A549 (cell line): ENCODE measurements around the gene GABRG2. TPM values are rescaled to one million over a fixed set of nuclear protein-coding genes. Genes with fewer than 3 reads are reported as not detected.

ENCODE experiments used
- ATAC-seq, 2 experiments: fragments of 200-7000 bp in 1 of 2; fragments of >200 bp in 1 of 2; cut with Nextera tagmentation in 1 of 2; cut with Tn5 transposase in 1 of 2; 3 replicates each; pipeline versions ENCODE4 v1.8.0 to v1.9.1; 2018 to 2020; ENCODE audit warnings: mild to moderate bottlenecking in 1 of 2, moderate library complexity in 1 of 2
- CTCF ChIA-PET: fragments of 300-600 bp; sonication (Branson Sonifier 250); formaldehyde crosslinking; extraction: SDS; loops from one replicate; lab custom pipeline; 2021; ENCODE audit warnings: antibody characterized with exemption, inconsistent platforms; lab: Yijun Ruan, JAX
- POLR2A ChIA-PET: fragments of 350-600 bp; formaldehyde crosslinking; extraction: SDS; loops from one replicate; lab custom pipeline; 2021; ENCODE audit warnings: antibody characterized with exemption, inconsistent platforms; lab: Yijun Ruan, JAX
- DNase-seq, 2 experiments: peaks; one replicate each; pipeline versions ENCODE4 v3.0.0 to v3.0.0-alpha.2; 2011 to 2016; ENCODE audit warnings: low read depth in 1 of 2, low spot score in 1 of 2
- FAIRE-seq: peaks from 2 replicates; lab custom pipeline; 2011; peaks lifted over from hg19 to GRCh38; lab: Jason Lieb, UNC
- H3K27ac ChIP-seq, 2 experiments: fragments of >200 bp; sonication (Bioruptor Twin); formaldehyde crosslinking; 3 replicates each; pipeline ENCODE4 v1.5.1; 2016 to 2017
- H3K4me1 ChIP-seq: fragments of >200 bp; sonication (Bioruptor Twin); formaldehyde crosslinking; 3 replicates; pipeline ENCODE4 v1.6.1; 2016
- H3K4me2 ChIP-seq: fragments of >200 bp; sonication (Bioruptor Twin); formaldehyde crosslinking; 3 replicates; pipeline ENCODE4 v1.6.1; 2016
- H3K4me3 ChIP-seq: fragments of >200 bp; sonication (Bioruptor Twin); formaldehyde crosslinking; 3 replicates; pipeline ENCODE4 v1.5.1; 2016
- H3K9me3 ChIP-seq: fragments of >200 bp; sonication (Bioruptor Twin); formaldehyde crosslinking; 3 replicates; pipeline ENCODE4 v1.6.1; 2016
- CBX8 ChIP-seq: fragments of 200-600 bp; sonication (generic); IDR thresholded peaks from 2 replicates; pipeline ENCODE4 v1.6.1; 2016
- EP300 ChIP-seq, 2 experiments: fragments of >200 bp; sonication (Bioruptor Twin); formaldehyde crosslinking; IDR thresholded peaks; 2 replicates in 1 of 2; 3 replicates in 1 of 2; pipeline ENCODE4 v1.6.1; 2016 to 2017
- FOSB ChIP-seq: fragments of 250-450 bp; sonication (Bioruptor Pico); IDR thresholded peaks from 2 replicates; pipeline ENCODE4 v1.5.0; 2020; ENCODE audit warnings: mild to moderate bottlenecking, moderate library complexity
- FOXS1 ChIP-seq: fragments of 250-450 bp; sonication (Bioruptor Pico); IDR thresholded peaks from 2 replicates; pipeline ENCODE4 v1.5.0; 2020; ENCODE audit warnings: mild to moderate bottlenecking, moderate library complexity
- HOXB5 ChIP-seq: fragments of 250-450 bp; sonication (Bioruptor Pico); IDR thresholded peaks from 2 replicates; pipeline ENCODE4 v1.5.0; 2020; ENCODE audit warnings: mild to moderate bottlenecking, moderate library complexity
- KDM5A ChIP-seq: fragments of 200-600 bp; sonication (generic); IDR thresholded peaks from 2 replicates; pipeline ENCODE4 v1.6.1; 2016; ENCODE audit warnings: antibody characterized with exemption, mild to moderate bottlenecking
- MAFK ChIP-seq: fragments of 450-650 bp; IDR thresholded peaks from 2 replicates; pipeline ENCODE4 v1.6.1; 2014; ENCODE audit not compliant: partially characterized antibody
- RAD21 ChIP-seq, 2 experiments: fragments of >200 bp in 1 of 2; sonication (Bioruptor Twin) in 1 of 2; formaldehyde crosslinking in 1 of 2; IDR thresholded peaks in 1 of 2; conservative IDR thresholded peaks in 1 of 2; 2 replicates in 1 of 2; 3 replicates in 1 of 2; pipeline ENCODE4 v1.6.1; 2012 to 2018; ENCODE audit warnings: inconsistent platforms in 1 of 2
- RCOR1 ChIP-seq: fragments of 150-350 bp; IDR thresholded peaks from 2 replicates; pipeline ENCODE4 v1.6.1; 2014; ENCODE audit warnings: antibody characterized with exemption, low read length, low read depth
- SREBF2 ChIP-seq: fragments of 450-650 bp; IDR thresholded peaks from 2 replicates; pipeline ENCODE4 v1.6.1; 2014; ENCODE audit warnings: mild to moderate bottlenecking, moderate library complexity
- ZC3H11A ChIP-seq: fragments of 450-650 bp; IDR thresholded peaks from 2 replicates; pipeline ENCODE4 v1.6.1; 2014; ENCODE audit warnings: antibody characterized with exemption, mild to moderate bottlenecking
- ZNF302 ChIP-seq: fragments of 250-450 bp; sonication (Bioruptor Pico); IDR thresholded peaks from 2 replicates; pipeline ENCODE4 v1.9.0; 2021; ENCODE audit warnings: inconsistent platforms, mild to moderate bottlenecking, moderate library complexity
- WGBS: methylation state at CpG from one replicate; pipeline ENCODE4 v1.1.6; 2017; ENCODE audit errors: missing lambda C conversion rate; 5-methylcytosine and 5-hydroxymethylcytosine counted together
- polyA plus RNA-seq, 4 experiments: library from polyadenylated mRNA; depleted of rRNA in 3 of 4; stranded (reverse); fragments of >200 nt; fragmentation: RNase III in 1 of 4; extraction: RNeasy Plus Mini Kit Qiagen cat#74134 plus additional on column Dnase treatment in 1 of 4; gene quantifications; 2 replicates in 3 of 4; 3 replicates in 1 of 4; pipeline ENCODE4 v1.2.3, GENCODE V29; 2011 to 2017
- TF ChIP-seq, protein P1 (sequence below): IDR thresholded peaks from 2 replicates; pipeline ENCODE4 v1.6.1; 2012
- TF ChIP-seq, protein P2 (sequence below): fragments of 250-450 bp; sonication (Bioruptor Pico); IDR thresholded peaks from 2 replicates; pipeline ENCODE4 v1.5.0; 2020; ENCODE audit warnings: low read depth, mild to moderate bottlenecking, moderate library complexity
- TF ChIP-seq, protein P3 (sequence below): fragments of 150-350 bp; IDR thresholded peaks from 2 replicates; pipeline ENCODE4 v1.6.1; 2014; ENCODE audit warnings: low read depth, mild to moderate bottlenecking, low read length
- TF ChIP-seq, protein P4 (sequence below): fragments of 200-600 bp; sonication (generic); IDR thresholded peaks from 2 replicates; pipeline ENCODE4 v1.6.1; 2016; ENCODE audit warnings: antibody characterized with exemption, mild to moderate bottlenecking, moderate library complexity

GABRG2 gene
- polyA plus RNA-seq, 2 of the 4 experiments (the other 2 are of a cell fraction), result not detected

DNA sequence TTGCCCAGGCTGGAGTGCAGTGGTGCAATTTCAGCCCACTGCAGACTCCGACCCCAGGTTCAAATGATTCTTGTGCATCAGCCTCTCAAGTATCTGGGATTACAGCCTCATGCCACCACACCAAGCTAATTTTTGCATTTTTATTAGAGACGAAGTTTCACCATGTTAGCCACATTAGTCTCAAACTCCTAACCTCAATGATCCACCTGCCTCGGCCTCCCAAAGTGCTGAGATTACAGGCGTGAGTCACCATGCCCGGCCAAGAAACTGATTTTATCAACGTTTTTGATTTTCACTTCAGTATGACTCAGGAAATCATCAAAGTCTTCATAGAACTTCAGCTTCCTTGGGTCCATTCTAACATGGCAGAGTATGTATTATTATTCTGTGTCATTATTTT is 125.4 kb downstream of the GABRG2 start:
- TF ChIP-seq RAD21 (conservative IDR thresholded peaks at IDR 0.05 in 1 of 2, IDR thresholded peaks at IDR 0.05 in 1 of 2), result no peak
- TF ChIP-seq MAFK, result no peak
- no peak for TF ChIP-seq ZC3H11A
- no peak for TF ChIP-seq HOXB5 (CRISPR knock-in tag)
- TF ChIP-seq, all 56 proteins: peak for 0
- WGBS, result 5% methylated on average over 6 of the region's 6 CpGs
- FAIRE-seq (no peak), ATAC-seq (no peak), DNase-seq (no peak)
- no peak overlapping the region for H3K27ac ChIP-seq
- no peak overlapping the region for H3K4me3 ChIP-seq
- no peaks in the 10 kb centered on the region for H3K4me1 ChIP-seq
- ChIA-PET POLR2A (no interaction called here), CTCF (no interaction called here)
- H3K9me3 ChIP-seq, result no peaks in the 10 kb centered on the region
- no peak overlapping the region for H3K4me2 ChIP-seq

DNA sequence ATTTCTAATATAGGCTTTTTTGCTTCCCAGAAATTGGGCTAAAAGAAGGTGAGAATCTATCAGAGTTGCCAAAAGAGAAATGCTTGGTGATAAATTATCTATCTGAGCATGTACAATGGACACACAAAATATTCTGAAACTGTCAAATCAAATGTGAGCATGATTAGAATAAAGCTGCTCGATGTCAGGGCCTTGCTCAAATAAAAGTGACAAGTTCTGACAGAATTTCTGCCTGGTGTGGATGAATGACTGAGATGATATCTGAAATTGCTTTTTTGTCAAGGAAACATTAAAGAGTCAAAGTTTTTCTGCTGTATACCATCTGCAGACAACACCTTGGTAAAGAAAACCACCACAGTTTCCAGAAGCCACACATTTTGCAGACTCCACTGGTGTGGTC is 128.8 kb downstream of the GABRG2 start:
- WGBS, result 0% methylated on average over 1 of the region's 1 CpG
- H3K4me3 ChIP-seq, result no peak overlapping the region
- DNase-seq (no peak), FAIRE-seq (no peak), ATAC-seq (no peak)
- no peaks in the 10 kb centered on the region for H3K4me1 ChIP-seq
- H3K9me3 ChIP-seq, result no peaks in the 10 kb centered on the region
- no peak overlapping the region for H3K27ac ChIP-seq
- CTCF ChIA-PET, result no interaction called here
- TF ChIP-seq RAD21 (conservative IDR thresholded peaks at IDR 0.05 in 1 of 2, IDR thresholded peaks at IDR 0.05 in 1 of 2) (no peak), MAFK (no peak), EP300 (IDR thresholded peaks at IDR 0.05) (no peak), RCOR1 (no peak), FOSB (CRISPR knock-in tag) (no peak), SREBF2 (no peak), KDM5A (no peak), HOXB5 (CRISPR knock-in tag) (no peak), FOXS1 (no peak), ZNF302 (CRISPR knock-in tag) (no peak), CBX8 (no peak)
- TF ChIP-seq, protein P1, sequence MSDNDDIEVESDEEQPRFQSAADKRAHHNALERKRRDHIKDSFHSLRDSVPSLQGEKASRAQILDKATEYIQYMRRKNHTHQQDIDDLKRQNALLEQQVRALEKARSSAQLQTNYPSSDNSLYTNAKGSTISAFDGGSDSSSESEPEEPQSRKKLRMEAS, result no peak
- TF ChIP-seq, protein P2, sequence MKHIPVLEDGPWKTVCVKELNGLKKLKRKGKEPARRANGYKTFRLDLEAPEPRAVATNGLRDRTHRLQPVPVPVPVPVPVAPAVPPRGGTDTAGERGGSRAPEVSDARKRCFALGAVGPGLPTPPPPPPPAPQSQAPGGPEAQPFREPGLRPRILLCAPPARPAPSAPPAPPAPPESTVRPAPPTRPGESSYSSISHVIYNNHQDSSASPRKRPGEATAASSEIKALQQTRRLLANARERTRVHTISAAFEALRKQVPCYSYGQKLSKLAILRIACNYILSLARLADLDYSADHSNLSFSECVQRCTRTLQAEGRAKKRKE, result no peak
- TF ChIP-seq, protein P3, sequence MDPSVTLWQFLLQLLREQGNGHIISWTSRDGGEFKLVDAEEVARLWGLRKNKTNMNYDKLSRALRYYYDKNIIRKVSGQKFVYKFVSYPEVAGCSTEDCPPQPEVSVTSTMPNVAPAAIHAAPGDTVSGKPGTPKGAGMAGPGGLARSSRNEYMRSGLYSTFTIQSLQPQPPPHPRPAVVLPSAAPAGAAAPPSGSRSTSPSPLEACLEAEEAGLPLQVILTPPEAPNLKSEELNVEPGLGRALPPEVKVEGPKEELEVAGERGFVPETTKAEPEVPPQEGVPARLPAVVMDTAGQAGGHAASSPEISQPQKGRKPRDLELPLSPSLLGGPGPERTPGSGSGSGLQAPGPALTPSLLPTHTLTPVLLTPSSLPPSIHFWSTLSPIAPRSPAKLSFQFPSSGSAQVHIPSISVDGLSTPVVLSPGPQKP, result no peak
- TF ChIP-seq, protein P4, sequence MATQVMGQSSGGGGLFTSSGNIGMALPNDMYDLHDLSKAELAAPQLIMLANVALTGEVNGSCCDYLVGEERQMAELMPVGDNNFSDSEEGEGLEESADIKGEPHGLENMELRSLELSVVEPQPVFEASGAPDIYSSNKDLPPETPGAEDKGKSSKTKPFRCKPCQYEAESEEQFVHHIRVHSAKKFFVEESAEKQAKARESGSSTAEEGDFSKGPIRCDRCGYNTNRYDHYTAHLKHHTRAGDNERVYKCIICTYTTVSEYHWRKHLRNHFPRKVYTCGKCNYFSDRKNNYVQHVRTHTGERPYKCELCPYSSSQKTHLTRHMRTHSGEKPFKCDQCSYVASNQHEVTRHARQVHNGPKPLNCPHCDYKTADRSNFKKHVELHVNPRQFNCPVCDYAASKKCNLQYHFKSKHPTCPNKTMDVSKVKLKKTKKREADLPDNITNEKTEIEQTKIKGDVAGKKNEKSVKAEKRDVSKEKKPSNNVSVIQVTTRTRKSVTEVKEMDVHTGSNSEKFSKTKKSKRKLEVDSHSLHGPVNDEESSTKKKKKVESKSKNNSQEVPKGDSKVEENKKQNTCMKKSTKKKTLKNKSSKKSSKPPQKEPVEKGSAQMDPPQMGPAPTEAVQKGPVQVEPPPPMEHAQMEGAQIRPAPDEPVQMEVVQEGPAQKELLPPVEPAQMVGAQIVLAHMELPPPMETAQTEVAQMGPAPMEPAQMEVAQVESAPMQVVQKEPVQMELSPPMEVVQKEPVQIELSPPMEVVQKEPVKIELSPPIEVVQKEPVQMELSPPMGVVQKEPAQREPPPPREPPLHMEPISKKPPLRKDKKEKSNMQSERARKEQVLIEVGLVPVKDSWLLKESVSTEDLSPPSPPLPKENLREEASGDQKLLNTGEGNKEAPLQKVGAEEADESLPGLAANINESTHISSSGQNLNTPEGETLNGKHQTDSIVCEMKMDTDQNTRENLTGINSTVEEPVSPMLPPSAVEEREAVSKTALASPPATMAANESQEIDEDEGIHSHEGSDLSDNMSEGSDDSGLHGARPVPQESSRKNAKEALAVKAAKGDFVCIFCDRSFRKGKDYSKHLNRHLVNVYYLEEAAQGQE, result no peak
- POLR2A ChIA-PET, result no interaction called here
- no peak overlapping the region for H3K4me2 ChIP-seq

DNA sequence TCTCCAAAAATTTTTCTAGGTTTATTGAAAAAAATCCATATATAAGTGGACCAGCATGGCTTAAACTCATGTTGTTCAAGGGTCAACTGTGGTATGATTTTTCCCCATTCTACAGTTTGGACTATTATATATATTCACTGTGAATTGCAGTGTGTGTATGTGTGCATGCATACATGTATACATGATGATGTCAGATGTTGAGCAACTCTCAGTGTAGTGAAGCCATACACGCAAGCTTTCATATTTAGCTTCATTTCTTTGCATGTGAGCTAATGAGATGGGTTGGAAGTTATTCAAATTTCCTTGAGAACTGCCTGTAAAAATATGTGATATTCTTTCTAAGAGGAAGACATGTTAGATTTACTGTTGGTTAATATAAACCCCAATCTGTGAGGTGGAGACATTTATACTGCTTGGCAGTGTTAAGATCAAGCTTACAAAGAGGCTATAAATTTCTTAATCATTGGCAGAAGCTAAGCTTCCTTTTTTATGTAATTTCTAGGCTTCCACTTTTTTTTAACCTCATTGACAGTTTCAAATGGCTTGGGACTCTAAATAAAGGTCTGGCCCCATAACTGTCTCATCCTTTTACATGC is 134.8 kb downstream of the GABRG2 start:
- H3K27ac ChIP-seq, result no peak overlapping the region
- 0% methylated on average over 1 of the region's 1 CpG for WGBS
- TF ChIP-seq HOXB5 (CRISPR knock-in tag), result no peak
- TF ChIP-seq, all 56 proteins: peak for 0
- FAIRE-seq (no peak), ATAC-seq (no peak), DNase-seq (no peak)
- ChIA-PET POLR2A (no interaction called here), CTCF (no interaction called here)
- no peak overlapping the region for H3K4me2 ChIP-seq
- no peaks in the 10 kb centered on the region for H3K9me3 ChIP-seq
- no peak overlapping the region for H3K4me3 ChIP-seq
- no peaks in the 10 kb centered on the region for H3K4me1 ChIP-seq

Other genes starting within 250 kb of the GABRG2 start
- not detected in 2 replicates for gene GABRA1, start 219.7 kb upstream of the GABRG2 start, polyA plus RNA-seq (2011; rRNA removed)
- not detected in 3 replicates for gene GABRA1, start 219.7 kb upstream of the GABRG2 start, polyA plus RNA-seq (2017; fragmentation: RNase III; extraction: RNeasy Plus Mini Kit Qiagen cat#74134 plus additional on column Dnase treatment)